Activated CD8-positive, alpha-beta memory T cell treated with anti-CD3 and anti-CD28 coated beads, Interleukin-2, amount 50 U/mL, for 1 hour (primary cell): Measurements from ENCODE around the gene INTU.

ENCODE experiments used
- DNase-seq: peaks from one replicate; pipeline ENCODE4 v3.0.0-alpha.2; 2020; ENCODE audit errors: extremely low read depth

The INTU gene

GRCh38 chr4:127747883-127748282 lies 115.1 kb downstream of the INTU start:
- DNase-seq: no peak

- DNase-seq: no peak
These were observed 116.2 kb downstream of the INTU start for GRCh38 chr4:127748957-127749356.

GRCh38 chr4:127756906-127757305 lies 124.1 kb downstream of the INTU start:
- DNase-seq: no peak

- no peak for DNase-seq
These were observed 126.6 kb downstream of the INTU start for GRCh38 chr4:127759228-127759820.

GRCh38 chr4:127759893-127760292 lies 127.1 kb downstream of the INTU start:
- no peak for DNase-seq

GRCh38 chr4:127771535-127772275 lies 138.9 kb downstream of the INTU start:
- DNase-seq: no peak

- no peak for DNase-seq
These were observed 140.3 kb downstream of the INTU start for GRCh38 chr4:127772769-127773671.

- no peak for DNase-seq
These were observed 143.1 kb downstream of the INTU start for GRCh38 chr4:127775843-127776242.
